22Rv1 (cell line): ENCODE data around the gene COL5A1.

Experiments
- H3K27ac ChIP-seq: fragments of 450-650 bp; 2 replicates; pipeline ENCODE4 v1.5.1; 2017
- CTCF ChIP-seq: fragments of 450-650 bp; IDR thresholded peaks from 2 replicates; pipeline ENCODE4 v1.5.1; 2017; ENCODE audit warnings: mild to moderate bottlenecking
- ZFX ChIP-seq: fragments of 450-650 bp; IDR thresholded peaks from 2 replicates; pipeline ENCODE4 v1.6.1; 2017; ENCODE audit warnings: antibody characterized with exemption, borderline replicate concordance

Gene COL5A1

GRCh38 chr9:134602547-134603362 lies 38.8 kb upstream of the COL5A1 start:
- no peak overlapping the region for H3K27ac ChIP-seq

GRCh38 chr9:134604834-134605233 lies 36.8 kb upstream of the COL5A1 start:
- H3K27ac ChIP-seq, result no peak overlapping the region
- TF ChIP-seq ZFX, result no peak
- no peak for TF ChIP-seq CTCF

More at GRCh38 chr9:134602547-134603362, 38.8 kb upstream of the COL5A1 start:
- TF ChIP-seq ZFX (no peak), CTCF (no peak)

GRCh38 chr9:134605351-134605965 lies 36.1 kb upstream of the COL5A1 start:
- no peak overlapping the region for H3K27ac ChIP-seq
- no peak for TF ChIP-seq CTCF
- no peak for TF ChIP-seq ZFX

- no peak overlapping the region for H3K27ac ChIP-seq
- no peak for TF ChIP-seq ZFX
- no peak for TF ChIP-seq CTCF
Observed at GRCh38 chr9:134605966-134606357, 35.6 kb upstream of the COL5A1 start.

GRCh38 chr9:134606951-134607731 lies 34.5 kb upstream of the COL5A1 start:
- TF ChIP-seq CTCF (no peak), ZFX (no peak)
- no peak overlapping the region for H3K27ac ChIP-seq

- TF ChIP-seq CTCF (no peak), ZFX (no peak)
- no peak overlapping the region for H3K27ac ChIP-seq
Observed at GRCh38 chr9:134607971-134608370, 33.6 kb upstream of the COL5A1 start.

- H3K27ac ChIP-seq, result no peak overlapping the region
- TF ChIP-seq CTCF (no peak), ZFX (no peak)
Observed at GRCh38 chr9:134611046-134611445, 30.6 kb upstream of the COL5A1 start.
